Choroid plexus epithelial cell (primary cell): ENCODE results near the gene CAMK1D.

Experiments
- DNase-seq: peaks from one replicate; pipeline ENCODE4 v3.0.0-alpha.2; 2010; ENCODE audit warnings: low read depth
- H3K4me3 ChIP-seq: 2 replicates; pipeline ENCODE4 v1.5.1; 2011; ENCODE audit warnings: low read depth, mild to moderate bottlenecking, control low read depth, low read length, moderate library complexity
- CTCF ChIP-seq: conservative IDR thresholded peaks from 2 replicates; pipeline ENCODE4 v1.5.1; 2011; ENCODE audit warnings: low read depth, mild to moderate bottlenecking, control low read depth, inconsistent platforms, low read length, moderate library complexity

The CAMK1D gene

GRCh38 chr10:12638103-12638502 is 288.8 kb downstream of the CAMK1D start:
- TF ChIP-seq CTCF, result no peak
- no peak overlapping the region for H3K4me3 ChIP-seq
- DNase-seq, result peak; percentile 68

- no peak overlapping the region for H3K4me3 ChIP-seq
- no peak for DNase-seq
- TF ChIP-seq CTCF, result no peak
Measured at GRCh38 chr10:12638781-12639180, 289.4 kb downstream of the CAMK1D start.

GRCh38 chr10:12639996-12640944 is 290.9 kb downstream of the CAMK1D start:
- no peak overlapping the region for H3K4me3 ChIP-seq
- no peak for TF ChIP-seq CTCF
- DNase-seq, result no peak

GRCh38 chr10:12642036-12642435 is 292.7 kb downstream of the CAMK1D start:
- H3K4me3 ChIP-seq, result no peak overlapping the region
- no peak for TF ChIP-seq CTCF

GRCh38 chr10:12643279-12643678 is 293.9 kb downstream of the CAMK1D start:
- H3K4me3 ChIP-seq, result no peak overlapping the region
- no peak for TF ChIP-seq CTCF
- no peak for DNase-seq

More at GRCh38 chr10:12642036-12642435, 292.7 kb downstream of the CAMK1D start:
- no peak for DNase-seq

- peak; percentile 33 for DNase-seq
- TF ChIP-seq CTCF, result no peak
- H3K4me3 ChIP-seq, result no peak overlapping the region
Measured at GRCh38 chr10:12644380-12645144, 295.2 kb downstream of the CAMK1D start.
